ENCODE results near the gene KCNH5.

- no peak for TF ChIP-seq SIN3A (IDR thresholded peaks at IDR 0.05; ENCODE audit: borderline replicate concordance, insufficient read depth, low read length)
- no peak for TF ChIP-seq POLR2AphosphoS5 (IDR thresholded peaks at IDR 0.05; ENCODE audit: low read depth, low read length)
Measured at GRCh38 chr14:62697461-62697860, 347.8 kb downstream of the KCNH5 start.
